HCT116 (cell line): ENCODE measurements around the gene MYH10. TPM values are rescaled to one million over a fixed set of nuclear protein-coding genes. Genes with fewer than 3 reads are reported as not detected.

Experiments used
- ATAC-seq: fragments of 200-7000 bp; cut with Tn5 transposase; 2 replicates; pipeline ENCODE4 v1.9.1; 2020; ENCODE audit warnings: mild to moderate bottlenecking, moderate library complexity
- BruUV-seq: library from RNA; stranded (reverse); fragments of 400-500 nt; replicated peaks from 2 replicates; lab custom pipeline; 2021; lab: Mats Ljungman, UMichigan
- CTCF ChIA-PET: fragments of 300-600 bp; sonication (Branson Sonifier 250); formaldehyde crosslinking; loops from one replicate; lab custom pipeline; 2021; ENCODE audit warnings: antibody characterized with exemption; lab: Charles Lee
- POLR2A ChIA-PET: fragments of 300-600, 350-600 bp; sonication (Branson Sonifier 250); formaldehyde crosslinking; loops from one replicate; lab custom pipeline; 2021; ENCODE audit warnings: antibody characterized with exemption; lab: Charles Lee
- RAD21 ChIA-PET, 2 experiments: fragments of 300-600 bp; sonication (Branson Sonifier 250); formaldehyde crosslinking; loops; one replicate each; lab custom pipeline; 2023; ENCODE audit warnings: low total read pairs in 2 of 2; ENCODE audit not compliant: uncharacterized antibody in 2 of 2, unreplicated experiment in 2 of 2, low non-redundant PET in 1 of 2; lab: Charles Lee
- DNase-seq: peaks from one replicate; pipeline ENCODE4 v3.0.0-alpha.2; 2010; ENCODE audit warnings: low read depth, low spot score
- H2AFZ ChIP-seq: fragments of 200-600 bp; shearing (Covaris generic), sonication (generic); 2 replicates; pipeline ENCODE4 v1.6.1; 2017; ENCODE audit warnings: low read depth, mixed run types, mixed read lengths, antibody characterized with exemption, low read length; ENCODE audit not compliant: poor library complexity, severe bottlenecking
- H3K27ac ChIP-seq: 2 replicates; pipeline ENCODE4 v1.5.1; 2012; ENCODE audit warnings: low read depth, low read length
- H3K27me3 ChIP-seq: fragments of 200-600 bp; sonication (generic); 2 replicates; pipeline ENCODE4 v1.6.1; 2016; ENCODE audit warnings: mixed run types, low read length, mixed read lengths; ENCODE audit not compliant: insufficient read depth
- H3K36me3 ChIP-seq, 2 experiments: fragments of 200-500 bp in 1 of 2; fragments of 200-600 bp in 1 of 2; sonication (Bioruptor generic) in 1 of 2; sonication (generic) in 1 of 2; 2 replicates each; pipeline versions ENCODE4 v1.5.1 to v1.6.1; 2014 to 2016; ENCODE audit warnings: low read length in 2 of 2, inconsistent platforms in 1 of 2, mixed read lengths in 1 of 2, mixed run types in 1 of 2; ENCODE audit not compliant: insufficient read depth in 2 of 2, control insufficient read depth in 1 of 2
- H3K4me1 ChIP-seq, 2 experiments: fragments of 200-600 bp in 1 of 2; sonication (generic) in 1 of 2; 2 replicates each; pipeline versions ENCODE4 v1.5.1 to v1.6.1; 2012 to 2017; ENCODE audit warnings: low read length in 2 of 2, inconsistent platforms in 1 of 2, mild to moderate bottlenecking in 1 of 2, mixed read lengths in 1 of 2, mixed run types in 1 of 2, moderate library complexity in 1 of 2; ENCODE audit not compliant: insufficient read depth in 2 of 2, control insufficient read depth in 1 of 2
- H3K4me2 ChIP-seq: fragments of 200-600 bp; sonication (generic); 2 replicates; pipeline ENCODE4 v1.6.1; 2017; ENCODE audit warnings: mixed run types, low read length, mixed read lengths
- H3K4me3 ChIP-seq, 2 experiments: fragments of 200-600 bp in 1 of 2; sonication (generic) in 1 of 2; replicated peaks in 1 of 2; 2 replicates each; pipeline ENCODE4 v1.5.1; 2011 to 2016; ENCODE audit warnings: low read length in 2 of 2, control low read depth in 1 of 2, low read depth in 1 of 2, mild to moderate bottlenecking in 1 of 2, mixed read lengths in 1 of 2, mixed run types in 1 of 2
- H3K79me2 ChIP-seq: fragments of 200-600 bp; sonication (generic); 2 replicates; pipeline ENCODE4 v1.6.1; 2017; ENCODE audit warnings: mild to moderate bottlenecking, mixed run types, low read length, moderate library complexity, mixed read lengths; ENCODE audit not compliant: insufficient read depth
- H3K9ac ChIP-seq: fragments of 200-600 bp; sonication (generic); 2 replicates; pipeline ENCODE4 v1.6.1; 2016; ENCODE audit warnings: low read length, mixed read lengths
- H3K9me2 ChIP-seq: fragments of 200-600 bp; sonication (generic), shearing (Covaris generic); 2 replicates; pipeline ENCODE4 v1.6.1; 2017; ENCODE audit warnings: mixed run types, mild to moderate bottlenecking, moderate library complexity; ENCODE audit not compliant: insufficient read depth
- H3K9me3 ChIP-seq, 2 experiments: fragments of 200-500 bp in 1 of 2; fragments of 200-600 bp in 1 of 2; sonication (Bioruptor generic) in 1 of 2; sonication (generic) in 1 of 2; 2 replicates each; pipeline ENCODE4 v1.6.1; 2014 to 2017; ENCODE audit warnings: low read length in 2 of 2, mixed read lengths in 2 of 2, inconsistent platforms in 1 of 2, low read depth in 1 of 2, mild to moderate bottlenecking in 1 of 2, mixed run types in 1 of 2, moderate library complexity in 1 of 2; ENCODE audit not compliant: control insufficient read depth in 1 of 2, insufficient read depth in 1 of 2
- H4K20me1 ChIP-seq: fragments of 200-600 bp; sonication (generic), shearing (Covaris generic); 2 replicates; pipeline ENCODE4 v1.6.1; 2017; ENCODE audit warnings: mixed run types, mild to moderate bottlenecking, moderate library complexity; ENCODE audit not compliant: insufficient read depth
- EZH2 ChIP-seq: fragments of 200-600 bp; sonication (generic); IDR thresholded peaks from 2 replicates; pipeline ENCODE4 v1.6.1; 2017; ENCODE audit warnings: antibody characterized with exemption, mixed run types
- EZH2phosphoT487 ChIP-seq: fragments of 200-600 bp; IDR thresholded peaks from 2 replicates; pipeline ENCODE4 v1.6.1; 2018; ENCODE audit warnings: antibody characterized with exemption, borderline replicate concordance
- FOSL1 ChIP-seq: IDR thresholded peaks from 2 replicates; pipeline ENCODE4 v1.6.1; 2012; ENCODE audit warnings: low read depth
- JUND ChIP-seq: IDR thresholded peaks from 2 replicates; pipeline ENCODE4 v1.6.1; 2012
- POLR2AphosphoS5 ChIP-seq: IDR thresholded peaks from 2 replicates; pipeline ENCODE4 v1.6.1; 2011; ENCODE audit warnings: mild to moderate bottlenecking, low read depth, low read length, moderate library complexity
- RAD21 ChIP-seq: IDR thresholded peaks from 2 replicates; pipeline ENCODE4 v1.6.1; 2012; ENCODE audit warnings: low read depth, mild to moderate bottlenecking
- SIN3A ChIP-seq: IDR thresholded peaks from 2 replicates; pipeline ENCODE4 v1.6.1; 2012; ENCODE audit warnings: low read depth
- SP1 ChIP-seq: IDR thresholded peaks from 2 replicates; pipeline ENCODE4 v1.6.1; 2012; ENCODE audit warnings: low read depth
- TCF7L2 ChIP-seq: IDR thresholded peaks from 2 replicates; pipeline ENCODE4 v1.7.0; 2011; ENCODE audit warnings: borderline replicate concordance, inconsistent platforms; ENCODE audit not compliant: insufficient read depth, insufficient read length; ENCODE audit errors: extremely low read depth
- YY1 ChIP-seq: IDR thresholded peaks from 2 replicates; pipeline ENCODE4 v1.6.1; 2011; ENCODE audit warnings: low read length, low read depth, moderate library complexity, mild to moderate bottlenecking; ENCODE audit not compliant: insufficient replicate concordance; ENCODE audit errors: extremely low read depth
- ZNF274 ChIP-seq: fragments of 200-500 bp; sonication (Bioruptor generic); IDR thresholded peaks from 2 replicates; pipeline ENCODE4 v1.6.1; 2014; ENCODE audit warnings: mild to moderate bottlenecking, low read depth, low read length, inconsistent platforms
- intact Hi-C: fragments of 100-400 bp; cut with micrococcal nuclease; formaldehyde crosslinking; loops from 2 replicates; pipeline ENCODE4 v1.10.0; 2022
- total RNA-seq: library from RNA; stranded (reverse); gene quantifications from one replicate; pipeline ENCODE4 v1.2.1, GENCODE V29; 2021; ENCODE audit not compliant: unreplicated experiment
- TF ChIP-seq, protein P1 (sequence below): IDR thresholded peaks from 2 replicates; pipeline ENCODE4 v1.6.1; 2011; ENCODE audit warnings: mild to moderate bottlenecking, low read length, moderate library complexity; ENCODE audit not compliant: insufficient replicate concordance; ENCODE audit errors: extremely low read depth
- TF ChIP-seq, protein P2 (sequence below), 3 experiments: fragments of 200-600 bp in 1 of 3; sonication (generic) in 1 of 3; IDR thresholded peaks in 2 of 3; conservative IDR thresholded peaks in 1 of 3; 2 replicates each; pipeline ENCODE4 v1.5.1; 2012 to 2017; ENCODE audit warnings: low read depth in 2 of 3, low read length in 2 of 3, antibody characterized with exemption in 1 of 3, borderline replicate concordance in 1 of 3, control low read depth in 1 of 3, mild to moderate bottlenecking in 1 of 3, mixed read lengths in 1 of 3, mixed run types in 1 of 3, moderate library complexity in 1 of 3; ENCODE audit not compliant: insufficient read depth in 1 of 3

The MYH10 gene
- total RNA-seq, 1 experiment from 2014 or later, result 39.2 TPM

DNA sequence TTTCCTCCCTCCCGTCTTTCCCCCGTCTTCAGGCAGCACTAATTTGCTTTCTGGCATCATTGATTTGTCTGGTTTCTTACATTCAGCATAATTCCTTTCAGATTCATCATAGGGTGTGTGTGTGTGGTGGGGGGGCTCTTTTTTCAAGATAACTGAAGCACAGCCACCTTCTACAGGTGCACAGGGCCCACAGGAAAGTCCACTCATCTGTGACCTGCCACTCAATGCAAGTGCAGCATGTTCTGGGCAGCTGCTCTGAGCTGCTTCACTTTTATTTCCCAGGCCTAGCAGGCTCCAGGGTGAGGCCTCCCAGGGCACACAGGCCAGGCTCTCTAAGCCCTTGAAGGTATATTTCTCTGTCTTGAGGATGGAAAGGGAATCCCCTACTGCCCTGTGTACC, 35.2 kb upstream of the MYH10 start:
- Histone ChIP-seq H3K4me3 (no peak overlapping the region), H3K36me3 (no peaks in the 10 kb centered on the region), H3K79me2 (no peaks in the 10 kb centered on the region), H2AFZ (no peak overlapping the region), H3K9me3 (no peaks in the 10 kb centered on the region), H3K9me2 (no peaks in the 10 kb centered on the region; the same call in 1 of the 2 replicates), H3K27ac (no peak overlapping the region), H3K27me3 (no peaks in the 10 kb centered on the region; the same call in 1 of the 2 replicates), H4K20me1 (no peaks in the 10 kb centered on the region), H3K9ac (no peak overlapping the region), H3K4me1 (no peaks in the 10 kb centered on the region), H3K4me2 (no peak overlapping the region)
- CTCF ChIA-PET, result no interaction called here
- RAD21 ChIA-PET, result no interaction called here
- DNase-seq (no peak), ATAC-seq (no peak)
- TF ChIP-seq JUND (no peak), FOSL1 (no peak), RAD21 (no peak), EZH2phosphoT487 (no peak), EZH2 (no peak), TCF7L2 (no peak), ZNF274 (no peak), YY1 (no peak), SP1 (no peak), SIN3A (no peak), POLR2AphosphoS5 (no peak)
- TF ChIP-seq, protein P1, sequence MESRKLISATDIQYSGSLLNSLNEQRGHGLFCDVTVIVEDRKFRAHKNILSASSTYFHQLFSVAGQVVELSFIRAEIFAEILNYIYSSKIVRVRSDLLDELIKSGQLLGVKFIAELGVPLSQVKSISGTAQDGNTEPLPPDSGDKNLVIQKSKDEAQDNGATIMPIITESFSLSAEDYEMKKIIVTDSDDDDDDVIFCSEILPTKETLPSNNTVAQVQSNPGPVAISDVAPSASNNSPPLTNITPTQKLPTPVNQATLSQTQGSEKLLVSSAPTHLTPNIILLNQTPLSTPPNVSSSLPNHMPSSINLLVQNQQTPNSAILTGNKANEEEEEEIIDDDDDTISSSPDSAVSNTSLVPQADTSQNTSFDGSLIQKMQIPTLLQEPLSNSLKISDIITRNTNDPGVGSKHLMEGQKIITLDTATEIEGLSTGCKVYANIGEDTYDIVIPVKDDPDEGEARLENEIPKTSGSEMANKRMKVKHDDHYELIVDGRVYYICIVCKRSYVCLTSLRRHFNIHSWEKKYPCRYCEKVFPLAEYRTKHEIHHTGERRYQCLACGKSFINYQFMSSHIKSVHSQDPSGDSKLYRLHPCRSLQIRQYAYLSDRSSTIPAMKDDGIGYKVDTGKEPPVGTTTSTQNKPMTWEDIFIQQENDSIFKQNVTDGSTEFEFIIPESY, result no peak
- TF ChIP-seq, protein P2, sequence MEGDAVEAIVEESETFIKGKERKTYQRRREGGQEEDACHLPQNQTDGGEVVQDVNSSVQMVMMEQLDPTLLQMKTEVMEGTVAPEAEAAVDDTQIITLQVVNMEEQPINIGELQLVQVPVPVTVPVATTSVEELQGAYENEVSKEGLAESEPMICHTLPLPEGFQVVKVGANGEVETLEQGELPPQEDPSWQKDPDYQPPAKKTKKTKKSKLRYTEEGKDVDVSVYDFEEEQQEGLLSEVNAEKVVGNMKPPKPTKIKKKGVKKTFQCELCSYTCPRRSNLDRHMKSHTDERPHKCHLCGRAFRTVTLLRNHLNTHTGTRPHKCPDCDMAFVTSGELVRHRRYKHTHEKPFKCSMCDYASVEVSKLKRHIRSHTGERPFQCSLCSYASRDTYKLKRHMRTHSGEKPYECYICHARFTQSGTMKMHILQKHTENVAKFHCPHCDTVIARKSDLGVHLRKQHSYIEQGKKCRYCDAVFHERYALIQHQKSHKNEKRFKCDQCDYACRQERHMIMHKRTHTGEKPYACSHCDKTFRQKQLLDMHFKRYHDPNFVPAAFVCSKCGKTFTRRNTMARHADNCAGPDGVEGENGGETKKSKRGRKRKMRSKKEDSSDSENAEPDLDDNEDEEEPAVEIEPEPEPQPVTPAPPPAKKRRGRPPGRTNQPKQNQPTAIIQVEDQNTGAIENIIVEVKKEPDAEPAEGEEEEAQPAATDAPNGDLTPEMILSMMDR (IDR thresholded peaks at IDR 0.05 in 2 of 3, conservative IDR thresholded peaks at IDR 0.05 in 1 of 3; ENCODE audit: borderline replicate concordance in 1 of 3, insufficient read depth in 1 of 3, low read depth in 2 of 3, low read length in 2 of 3), result no peak
- BruUV-seq, result no TSS peak
- intact Hi-C loops, result no loop called here
- POLR2A ChIA-PET, result no interaction called here
